ENCODE data around the gene DCDC2. TPM values are rescaled to one million over a fixed set of nuclear protein-coding genes. Genes with fewer than 3 reads are reported as not detected.
"Not testable (repeated sequence)": the region's sequence is repeated elsewhere in the genome, so short reads cannot be mapped to it uniquely, and the experiment has no call there.

Gene DCDC2
- total and polyA plus RNA-seq, 8 donors = 13.1 to 40.4 (median 21.1) TPM

DNA sequence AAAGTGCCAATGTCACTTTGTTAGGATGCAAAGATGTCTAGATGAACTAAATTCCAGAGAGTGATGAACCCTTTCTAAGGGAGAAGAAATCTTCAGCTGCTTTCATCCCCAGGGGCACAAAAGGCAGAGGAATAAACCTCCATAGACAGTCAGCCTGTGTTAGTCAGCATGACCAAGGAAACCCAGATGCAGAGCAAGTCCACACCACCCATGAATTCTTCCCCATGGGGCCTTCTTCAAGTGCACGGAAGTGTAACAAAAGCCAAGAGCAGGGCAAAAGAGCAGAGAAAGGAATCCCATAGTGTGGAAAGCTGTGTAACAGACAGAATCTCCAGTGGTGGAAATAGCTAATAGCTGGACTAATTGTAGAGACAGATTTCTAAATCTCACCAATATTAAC lies 50.0 kb downstream of the DCDC2 start:
- 69 to 73% methylated on average over 1 of the region's 1 CpG for WGBS, 2 donors
- no peak overlapping the region for H3K27ac ChIP-seq
- no peaks in the 10 kb centered on the region for H3K27me3 ChIP-seq
- FAIRE-seq (no peak), DNase-seq (no peak), ATAC-seq (no peak)
- H3K9me3 ChIP-seq = no peaks in the 10 kb centered on the region
- H3K36me3 ChIP-seq = no peaks in the 10 kb centered on the region
- TF ChIP-seq, protein P1, sequence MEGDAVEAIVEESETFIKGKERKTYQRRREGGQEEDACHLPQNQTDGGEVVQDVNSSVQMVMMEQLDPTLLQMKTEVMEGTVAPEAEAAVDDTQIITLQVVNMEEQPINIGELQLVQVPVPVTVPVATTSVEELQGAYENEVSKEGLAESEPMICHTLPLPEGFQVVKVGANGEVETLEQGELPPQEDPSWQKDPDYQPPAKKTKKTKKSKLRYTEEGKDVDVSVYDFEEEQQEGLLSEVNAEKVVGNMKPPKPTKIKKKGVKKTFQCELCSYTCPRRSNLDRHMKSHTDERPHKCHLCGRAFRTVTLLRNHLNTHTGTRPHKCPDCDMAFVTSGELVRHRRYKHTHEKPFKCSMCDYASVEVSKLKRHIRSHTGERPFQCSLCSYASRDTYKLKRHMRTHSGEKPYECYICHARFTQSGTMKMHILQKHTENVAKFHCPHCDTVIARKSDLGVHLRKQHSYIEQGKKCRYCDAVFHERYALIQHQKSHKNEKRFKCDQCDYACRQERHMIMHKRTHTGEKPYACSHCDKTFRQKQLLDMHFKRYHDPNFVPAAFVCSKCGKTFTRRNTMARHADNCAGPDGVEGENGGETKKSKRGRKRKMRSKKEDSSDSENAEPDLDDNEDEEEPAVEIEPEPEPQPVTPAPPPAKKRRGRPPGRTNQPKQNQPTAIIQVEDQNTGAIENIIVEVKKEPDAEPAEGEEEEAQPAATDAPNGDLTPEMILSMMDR (IDR thresholded peaks at IDR 0.05) = no peak
- intact Hi-C loops (cut with DNase I) = no loop called here
- no peaks in the 10 kb centered on the region for H3K4me1 ChIP-seq
- no peak overlapping the region for H3K4me3 ChIP-seq

DNA sequence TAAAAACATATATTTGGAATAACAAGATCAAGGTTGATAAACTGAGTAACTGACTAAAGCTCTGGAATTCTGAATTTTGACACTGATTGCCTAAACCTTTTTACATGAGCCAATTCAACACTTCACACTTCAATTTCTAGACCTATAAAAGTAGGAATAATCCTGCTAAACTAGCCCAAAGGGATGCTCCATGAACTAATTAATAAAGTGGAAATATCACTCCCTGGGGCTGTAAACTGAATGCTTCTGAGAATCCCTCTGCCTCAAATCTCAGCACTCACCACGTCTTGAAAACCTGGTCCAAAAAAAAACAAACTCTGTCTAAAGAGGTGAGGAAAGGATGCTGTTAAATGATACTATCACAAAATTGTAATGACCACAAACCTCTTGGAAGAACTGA lies 50.9 kb downstream of the DCDC2 start:
- Histone ChIP-seq H3K36me3 (no peaks in the 10 kb centered on the region), H3K4me1 (no peaks in the 10 kb centered on the region), H3K4me3 (no peak overlapping the region), H3K9me3 (no peaks in the 10 kb centered on the region), H3K27ac (no peak overlapping the region), H3K27me3 (no peaks in the 10 kb centered on the region)
- intact Hi-C loops (cut with DNase I) = no loop called here
- no peak for ATAC-seq
- FAIRE-seq = no peak
- TF ChIP-seq, protein P1 (IDR thresholded peaks at IDR 0.05) = no peak
- DNase-seq = no peak
- WGBS, 2 donors = 66 to 68% methylated on average over 1 of the region's 1 CpG

DNA sequence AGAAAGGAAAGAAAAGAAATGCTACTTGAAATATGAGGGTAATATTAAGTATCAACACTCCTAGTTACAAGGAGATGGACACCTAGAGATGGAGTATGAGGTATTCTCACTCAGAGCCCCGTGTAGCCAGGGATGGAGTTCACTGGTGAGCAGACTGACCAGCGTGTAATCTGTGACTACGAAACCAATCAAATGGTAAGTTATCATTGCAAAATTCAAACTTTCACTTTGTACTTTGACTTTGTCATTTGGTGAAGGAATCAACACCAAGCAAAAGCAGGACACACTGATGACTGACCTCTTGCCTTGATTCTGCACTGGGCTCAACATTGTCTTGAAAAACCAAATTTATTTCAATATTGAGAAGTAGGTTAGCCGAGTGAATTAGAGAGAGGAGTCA lies 51.8 kb downstream of the DCDC2 start:
- Histone ChIP-seq H3K4me1 (no peaks in the 10 kb centered on the region), H3K4me3 (no peak overlapping the region), H3K9me3 (no peaks in the 10 kb centered on the region), H3K27me3 (no peaks in the 10 kb centered on the region), H3K36me3 (no peaks in the 10 kb centered on the region), H3K27ac (no peak overlapping the region)
- TF ChIP-seq, protein P1 (IDR thresholded peaks at IDR 0.05) = no peak
- 72 to 76% methylated on average over 4 of the region's 4 CpGs for WGBS, 2 donors
- intact Hi-C loops (cut with DNase I) = no loop called here
- no peak for DNase-seq
- FAIRE-seq = no peak
- no peak for ATAC-seq

- DNase-seq = no peak
- intact Hi-C loops (cut with DNase I) = no loop called here
- Histone ChIP-seq H3K36me3 (peaks cover 0 to 5% (median 0%) of the 10 kb centered on the region in 3 donors), H3K27me3 (no peaks in the 10 kb centered on the region), H3K27ac (no peak overlapping the region), H3K9me3 (no peaks in the 10 kb centered on the region), H3K4me3 (no peak overlapping the region), H3K4me1 (no peaks in the 10 kb centered on the region)
- no peak for ATAC-seq
- FAIRE-seq = no peak
- TF ChIP-seq, protein P1 (IDR thresholded peaks at IDR 0.05) = no peak
- WGBS, 2 donors = 61 to 100% methylated on average over 1 of the region's 1 CpG
Observed at GRCh38 chr6:24296944-24297343, 60.9 kb downstream of the DCDC2 start.

- H3K4me3 ChIP-seq; H3K9me3 ChIP-seq; H3K4me1 ChIP-seq; H3K36me3 ChIP-seq; intact Hi-C loops (cut with DNase I); FAIRE-seq; ATAC-seq; H3K27me3 ChIP-seq; H3K27ac ChIP-seq; DNase-seq: not testable (repeated sequence)
- 94 to 98% methylated on average over 2 of the region's 2 CpGs for WGBS, 2 donors
Observed at GRCh38 chr6:24293852-24294251, 64.0 kb downstream of the DCDC2 start.

Data from pancreas (tissue), 10 donors.